ENCODE data around the gene DDR1.

DDR1 gene

DNA sequence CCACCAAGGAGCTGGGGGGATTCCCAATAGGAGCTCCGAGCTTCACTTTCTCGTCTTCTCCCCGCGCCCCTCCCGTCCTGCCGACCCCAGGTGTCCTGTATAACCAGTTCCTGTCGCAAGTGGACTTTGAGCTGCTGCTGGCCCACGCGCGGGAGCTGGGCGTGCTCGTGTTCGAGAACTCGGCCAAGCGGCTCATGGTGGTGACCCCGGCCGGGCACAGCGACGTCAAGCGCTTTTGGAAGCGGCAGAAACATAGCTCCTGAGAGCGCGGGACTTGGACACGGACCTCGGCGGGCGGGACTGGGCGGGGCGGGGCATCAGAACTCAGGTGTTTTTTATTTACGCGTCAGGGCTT, 29.4 kb downstream of the DDR1 start (continued):
- TF ChIP-seq ZFP3 (CRISPR knock-in tag; IDR thresholded peaks at IDR 0.05) = no peak
- TF ChIP-seq CSDC2 (CRISPR knock-in tag; IDR thresholded peaks at IDR 0.05) = no peak
- TF ChIP-seq, protein P1, sequence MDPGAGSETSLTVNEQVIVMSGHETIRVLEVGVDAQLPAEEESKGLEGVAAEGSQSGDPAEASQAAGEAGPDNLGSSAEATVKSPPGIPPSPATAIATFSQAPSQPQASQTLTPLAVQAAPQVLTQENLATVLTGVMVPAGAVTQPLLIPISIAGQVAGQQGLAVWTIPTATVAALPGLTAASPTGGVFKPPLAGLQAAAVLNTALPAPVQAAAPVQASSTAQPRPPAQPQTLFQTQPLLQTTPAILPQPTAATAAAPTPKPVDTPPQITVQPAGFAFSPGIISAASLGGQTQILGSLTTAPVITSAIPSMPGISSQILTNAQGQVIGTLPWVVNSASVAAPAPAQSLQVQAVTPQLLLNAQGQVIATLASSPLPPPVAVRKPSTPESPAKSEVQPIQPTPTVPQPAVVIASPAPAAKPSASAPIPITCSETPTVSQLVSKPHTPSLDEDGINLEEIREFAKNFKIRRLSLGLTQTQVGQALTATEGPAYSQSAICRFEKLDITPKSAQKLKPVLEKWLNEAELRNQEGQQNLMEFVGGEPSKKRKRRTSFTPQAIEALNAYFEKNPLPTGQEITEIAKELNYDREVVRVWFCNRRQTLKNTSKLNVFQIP (CRISPR knock-in tag; IDR thresholded peaks at IDR 0.05; ENCODE audit: borderline replicate concordance, low read depth) = no peak

DNA sequence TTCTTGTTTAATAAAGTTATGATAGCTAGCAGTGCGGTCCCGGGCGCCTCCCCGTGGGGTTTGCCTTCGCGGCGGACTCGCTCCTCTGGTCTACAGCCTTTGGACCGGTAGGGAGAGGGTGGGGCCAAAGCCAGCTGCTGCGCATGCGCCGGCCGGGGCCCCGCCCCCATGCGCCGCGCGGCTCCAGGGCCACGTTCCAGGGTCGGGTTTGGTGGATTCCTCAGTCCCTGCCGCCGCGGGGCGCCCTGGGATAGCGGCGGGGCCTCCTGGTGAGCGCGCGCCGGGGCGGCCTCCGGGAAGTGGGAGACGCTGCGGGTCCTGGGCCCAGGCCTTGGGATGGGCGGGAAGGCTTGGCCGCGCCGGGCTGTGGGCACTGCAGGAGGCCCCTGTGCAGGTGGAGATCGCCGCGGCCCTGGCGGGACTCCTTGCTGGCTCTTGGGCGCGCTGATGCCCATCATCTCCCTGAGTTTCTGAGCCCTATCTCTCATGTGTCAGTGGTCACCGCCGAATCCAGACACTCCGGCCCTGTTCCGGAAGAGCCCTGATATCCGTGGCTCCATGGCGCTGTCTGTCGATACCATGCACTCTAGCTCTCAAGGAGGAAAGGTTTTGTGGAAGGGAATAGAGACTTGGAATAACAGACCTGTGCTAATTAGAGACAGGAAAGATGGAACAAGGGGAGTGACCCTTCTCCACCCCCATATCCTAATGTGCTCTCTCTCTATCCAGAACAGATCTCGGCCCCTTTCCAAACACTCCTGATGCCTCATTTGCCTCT, 29.9 kb downstream of the DDR1 start, which contains the start of gene VARS2:
Gene VARS2 (plus strand): TSS at position 163 of the 778 bp plus-strand sequence. CDS start 599 bp downstream, at position 762.
- TF ChIP-seq ZFP3 (CRISPR knock-in tag; IDR thresholded peaks at IDR 0.05) = 0 out of 2 replicates have a peak, but pooled peaks have one; percentile 17
- no peak for TF ChIP-seq TOX (CRISPR knock-in tag; IDR thresholded peaks at IDR 0.05; ENCODE audit: borderline replicate concordance)
- TF ChIP-seq ESRRG (CRISPR knock-in tag; IDR thresholded peaks at IDR 0.05) = 0 out of 2 replicates have a peak, but pooled peaks have one; percentile 55
- TF ChIP-seq, protein P2, sequence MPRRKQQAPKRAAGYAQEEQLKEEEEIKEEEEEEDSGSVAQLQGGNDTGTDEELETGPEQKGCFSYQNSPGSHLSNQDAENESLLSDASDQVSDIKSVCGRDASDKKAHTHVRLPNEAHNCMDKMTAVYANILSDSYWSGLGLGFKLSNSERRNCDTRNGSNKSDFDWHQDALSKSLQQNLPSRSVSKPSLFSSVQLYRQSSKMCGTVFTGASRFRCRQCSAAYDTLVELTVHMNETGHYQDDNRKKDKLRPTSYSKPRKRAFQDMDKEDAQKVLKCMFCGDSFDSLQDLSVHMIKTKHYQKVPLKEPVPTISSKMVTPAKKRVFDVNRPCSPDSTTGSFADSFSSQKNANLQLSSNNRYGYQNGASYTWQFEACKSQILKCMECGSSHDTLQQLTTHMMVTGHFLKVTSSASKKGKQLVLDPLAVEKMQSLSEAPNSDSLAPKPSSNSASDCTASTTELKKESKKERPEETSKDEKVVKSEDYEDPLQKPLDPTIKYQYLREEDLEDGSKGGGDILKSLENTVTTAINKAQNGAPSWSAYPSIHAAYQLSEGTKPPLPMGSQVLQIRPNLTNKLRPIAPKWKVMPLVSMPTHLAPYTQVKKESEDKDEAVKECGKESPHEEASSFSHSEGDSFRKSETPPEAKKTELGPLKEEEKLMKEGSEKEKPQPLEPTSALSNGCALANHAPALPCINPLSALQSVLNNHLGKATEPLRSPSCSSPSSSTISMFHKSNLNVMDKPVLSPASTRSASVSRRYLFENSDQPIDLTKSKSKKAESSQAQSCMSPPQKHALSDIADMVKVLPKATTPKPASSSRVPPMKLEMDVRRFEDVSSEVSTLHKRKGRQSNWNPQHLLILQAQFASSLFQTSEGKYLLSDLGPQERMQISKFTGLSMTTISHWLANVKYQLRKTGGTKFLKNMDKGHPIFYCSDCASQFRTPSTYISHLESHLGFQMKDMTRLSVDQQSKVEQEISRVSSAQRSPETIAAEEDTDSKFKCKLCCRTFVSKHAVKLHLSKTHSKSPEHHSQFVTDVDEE (CRISPR knock-in tag; IDR thresholded peaks at IDR 0.05) = peak; percentile 55; the same call in 1 of the 2 replicates
- no peak for TF ChIP-seq ZC3H10 (CRISPR knock-in tag; IDR thresholded peaks at IDR 0.05)
- peak; percentile 93 for ATAC-seq

DNA sequence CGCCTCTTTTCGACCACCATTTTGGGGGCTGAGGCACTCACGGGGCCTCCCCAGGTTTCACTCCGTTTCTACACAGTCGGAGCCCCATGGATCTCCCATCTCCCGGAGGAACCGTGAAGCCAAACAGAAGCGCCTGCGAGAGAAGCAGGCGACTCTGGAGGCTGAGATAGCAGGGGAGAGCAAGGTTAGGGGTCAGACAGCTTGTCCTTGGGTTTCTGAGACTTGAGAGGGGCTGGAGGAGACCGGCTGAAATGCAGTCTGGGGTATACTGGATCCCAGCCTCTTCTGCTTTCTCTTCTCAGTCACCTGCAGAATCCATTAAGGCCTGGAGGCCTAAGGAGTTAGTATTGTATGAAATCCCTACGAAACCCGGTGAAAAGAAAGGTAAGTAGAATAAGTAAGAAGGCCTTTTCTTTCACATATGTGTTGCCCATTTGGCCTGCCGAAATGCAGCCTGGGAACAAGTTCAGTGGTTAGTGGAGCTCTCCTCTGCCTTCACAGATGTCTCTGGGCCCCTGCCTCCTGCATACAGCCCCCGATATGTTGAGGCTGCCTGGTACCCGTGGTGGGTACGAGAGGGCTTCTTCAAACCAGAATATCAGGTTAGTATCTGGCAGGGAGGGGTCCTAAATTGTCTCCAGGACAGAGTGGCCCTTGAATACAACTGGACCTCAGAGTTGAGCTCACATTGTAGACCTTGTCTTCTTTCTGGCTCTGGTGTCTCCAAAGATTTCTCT, 30.7 kb downstream of the DDR1 start:
- peak; percentile 2 for ATAC-seq
- TF ChIP-seq ESRRG (CRISPR knock-in tag; IDR thresholded peaks at IDR 0.05) (no peak), PPARA (CRISPR knock-in tag; IDR thresholded peaks at IDR 0.05; ENCODE audit: borderline replicate concordance) (no peak), RARB (CRISPR knock-in tag; IDR thresholded peaks at IDR 0.05) (no peak), ZNF70 (CRISPR knock-in tag; IDR thresholded peaks at IDR 0.05) (no peak), ZFP30 (CRISPR knock-in tag; IDR thresholded peaks at IDR 0.05) (no peak)
- TF ChIP-seq, protein P2 (CRISPR knock-in tag; IDR thresholded peaks at IDR 0.05) = no peak

DNA sequence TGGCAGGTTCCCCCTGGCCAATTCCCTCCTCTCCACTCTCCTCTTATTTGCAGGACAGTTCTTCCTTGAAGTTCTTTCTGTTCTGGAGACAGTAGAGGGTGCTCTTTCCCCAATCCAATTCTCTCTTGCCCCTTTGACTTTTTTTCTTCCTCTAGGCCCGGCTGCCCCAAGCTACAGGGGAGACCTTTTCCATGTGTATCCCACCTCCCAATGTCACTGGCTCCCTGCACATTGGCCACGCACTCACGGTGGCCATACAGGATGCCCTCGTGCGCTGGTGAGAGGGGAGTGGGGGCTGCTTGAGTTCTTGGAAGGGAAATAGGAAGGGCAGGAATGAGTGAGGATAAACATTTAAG, 31.2 kb downstream of the DDR1 start:
- ATAC-seq = peak; percentile 73
- no peak for TF ChIP-seq ARNTL (CRISPR knock-in tag; IDR thresholded peaks at IDR 0.05; ENCODE audit: borderline replicate concordance, low read depth)
- TF ChIP-seq OSR1 (CRISPR knock-in tag; IDR thresholded peaks at IDR 0.05) = no peak
- no peak for TF ChIP-seq SNAI2 (CRISPR knock-in tag; IDR thresholded peaks at IDR 0.05)
- no peak for TF ChIP-seq ESRRG (CRISPR knock-in tag; IDR thresholded peaks at IDR 0.05)
- no peak for TF ChIP-seq TOX (CRISPR knock-in tag; IDR thresholded peaks at IDR 0.05; ENCODE audit: borderline replicate concordance)
- TF ChIP-seq PPARA (CRISPR knock-in tag; IDR thresholded peaks at IDR 0.05; ENCODE audit: borderline replicate concordance) = no peak
- TF ChIP-seq GLIS3 (CRISPR knock-in tag; IDR thresholded peaks at IDR 0.05) = no peak
- TF ChIP-seq ZNF8 (CRISPR knock-in tag; IDR thresholded peaks at IDR 0.05) = no peak
- TF ChIP-seq, protein P3, sequence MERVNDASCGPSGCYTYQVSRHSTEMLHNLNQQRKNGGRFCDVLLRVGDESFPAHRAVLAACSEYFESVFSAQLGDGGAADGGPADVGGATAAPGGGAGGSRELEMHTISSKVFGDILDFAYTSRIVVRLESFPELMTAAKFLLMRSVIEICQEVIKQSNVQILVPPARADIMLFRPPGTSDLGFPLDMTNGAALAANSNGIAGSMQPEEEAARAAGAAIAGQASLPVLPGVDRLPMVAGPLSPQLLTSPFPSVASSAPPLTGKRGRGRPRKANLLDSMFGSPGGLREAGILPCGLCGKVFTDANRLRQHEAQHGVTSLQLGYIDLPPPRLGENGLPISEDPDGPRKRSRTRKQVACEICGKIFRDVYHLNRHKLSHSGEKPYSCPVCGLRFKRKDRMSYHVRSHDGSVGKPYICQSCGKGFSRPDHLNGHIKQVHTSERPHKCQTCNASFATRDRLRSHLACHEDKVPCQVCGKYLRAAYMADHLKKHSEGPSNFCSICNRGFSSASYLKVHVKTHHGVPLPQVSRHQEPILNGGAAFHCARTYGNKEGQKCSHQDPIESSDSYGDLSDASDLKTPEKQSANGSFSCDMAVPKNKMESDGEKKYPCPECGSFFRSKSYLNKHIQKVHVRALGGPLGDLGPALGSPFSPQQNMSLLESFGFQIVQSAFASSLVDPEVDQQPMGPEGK (CRISPR knock-in tag; IDR thresholded peaks at IDR 0.05; ENCODE audit: borderline replicate concordance) = no peak
- no peak for TF ChIP-seq ZNF565 (CRISPR knock-in tag; conservative IDR thresholded peaks at IDR 0.05; ENCODE audit: low read depth)
- TF ChIP-seq RARB (CRISPR knock-in tag; IDR thresholded peaks at IDR 0.05) = no peak
- no peak for TF ChIP-seq ZNF70 (CRISPR knock-in tag; IDR thresholded peaks at IDR 0.05)
